ENCODE results near the gene PCBP2. TPM values are rescaled to one million over a fixed set of nuclear protein-coding genes. Genes with fewer than 3 reads are reported as not detected.
A peak's percentile ranks its signal among the peaks of the same experiment; 100 is the strongest.

The PCBP2 gene
- total and polyA plus RNA-seq, 2 of the 4 experiments (the other 2 are of a cell fraction) = 190 to 586 TPM

DNA sequence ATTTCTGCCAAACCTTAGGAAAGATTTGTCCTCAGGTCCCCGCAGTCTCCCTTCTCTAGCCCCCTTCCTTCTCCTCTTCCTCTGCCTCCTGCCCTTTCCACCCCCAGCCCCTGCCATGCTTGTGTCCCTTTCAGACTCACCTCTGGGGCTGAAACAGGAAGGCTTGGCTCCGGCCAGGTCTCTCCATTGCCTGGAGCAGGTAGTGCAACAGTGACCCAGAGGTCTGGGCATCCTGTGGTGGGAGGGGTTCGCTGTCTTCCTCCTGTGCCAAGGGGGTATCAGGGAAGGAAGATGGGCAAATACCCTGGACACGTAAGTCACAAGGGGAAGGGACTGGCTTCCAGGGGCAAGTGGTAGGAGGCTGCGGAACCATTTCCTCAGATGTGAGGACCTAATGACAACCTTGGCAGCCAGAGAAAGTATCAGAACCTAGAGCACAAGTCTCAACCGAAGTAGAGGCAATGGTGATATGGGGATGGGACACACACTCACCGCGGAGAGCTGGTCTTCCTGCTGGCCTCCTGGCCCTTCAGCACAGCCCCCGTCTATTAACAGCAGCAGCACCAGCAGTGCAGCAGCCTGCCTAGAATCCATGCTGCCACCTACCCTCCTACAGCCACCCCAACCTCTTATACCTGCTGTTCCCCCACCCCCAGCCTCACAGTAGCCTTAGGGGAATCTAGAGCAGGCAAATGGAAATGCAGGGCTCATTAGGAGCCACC is 55.1 kb downstream of the PCBP2 start, which contains the start of gene NPFF:
Gene NPFF, minus strand, starts transcription at position 604 of the 722 bp plus-strand sequence. Its CDS starts 10 bp downstream, at position 594.
- Histone ChIP-seq H3K9me3 (ENCODE audit: control insufficient read depth, insufficient read depth, low read length) (no peaks in the 10 kb centered on the region), H3K4me1 (ENCODE audit: control insufficient read depth, insufficient read depth, low read length) (peaks cover 2% of the 10 kb centered on the region), H3K56ac (ENCODE audit: extremely low read depth, insufficient read depth, low read length) (no peak within 1 kb of the TSS), H3K4me3 (ENCODE audit: insufficient read depth, low read depth, low read length) (no peak within 1 kb of the TSS), H3K18ac (ENCODE audit: low read depth, low read length) (no peak within 1 kb of the TSS), H2BK20ac (ENCODE audit: low read depth, low read length) (no peak within 1 kb of the TSS), H2AFZ (replicated peaks; ENCODE audit: low read length, poor library complexity) (peak within 1 kb of the TSS; percentile 15), H4K5ac (ENCODE audit: low read depth, low read length) (no peak within 1 kb of the TSS), H3K27ac (ENCODE audit: insufficient read depth, low read length) (no peak within 1 kb of the TSS), H3K4ac (ENCODE audit: low read depth, low read length) (no peak within 1 kb of the TSS), H3K79me1 (ENCODE audit: low read depth in 1 of 2, low read length in 2 of 2) (peaks cover 2 to 37% of the 10 kb centered on the region in 2 experiments; a peak in 3 of 4 replicates), H3K23ac (ENCODE audit: low read depth, low read length) (no peak within 1 kb of the TSS), H3K27me3 (ENCODE audit: control insufficient read depth, insufficient read depth, low read length) (no peaks in the 10 kb centered on the region), H3K14ac (replicated peaks; ENCODE audit: low read depth, low read length) (no peak within 1 kb of the TSS), H3K36me3 (ENCODE audit: control insufficient read depth, insufficient read depth, low read length) (peaks cover 37% of the 10 kb centered on the region), H2BK15ac (ENCODE audit: low read depth, low read length) (no peak within 1 kb of the TSS), H2AK9ac (replicated peaks; ENCODE audit: low read depth, low read length, poor library complexity) (no peak within 1 kb of the TSS), H2AK5ac (ENCODE audit: low read depth, low read length) (no peak within 1 kb of the TSS), H3K9me1 (ENCODE audit: insufficient read depth, low read length) (peaks cover 2% of the 10 kb centered on the region), H2BK120ac (ENCODE audit: low read depth, low read length) (no peak within 1 kb of the TSS), H2BK5ac (ENCODE audit: low read depth, low read length, poor library complexity, severe bottlenecking) (no peak within 1 kb of the TSS), H4K91ac (ENCODE audit: insufficient read depth, low read depth, low read length) (no peak within 1 kb of the TSS), H3K9ac (ENCODE audit: low read depth, low read length) (no peak within 1 kb of the TSS), H4K20me1 (ENCODE audit: insufficient read depth, low read length) (no peaks in the 10 kb centered on the region), H4K8ac (ENCODE audit: low read depth in 2 of 2, low read length in 2 of 2) (no peak within 1 kb of the TSS), H3K4me2 (ENCODE audit: low read depth, low read length) (no peak within 1 kb of the TSS)
- no peak for DNase-seq
- no peak for ATAC-seq (ENCODE audit: low read depth)
- dilution Hi-C loops (cut with HindIII; ENCODE audit: low sequenced_read_pairs, unreplicated experiment) = no loop called here
- intact Hi-C loops (cut with micrococcal nuclease) = loop anchor here (5.0 kb wide), 1 partner anchor 295 kb away; no protein-coding TSS in a partner anchor
- ChIA-PET CTCF (no interaction called here), POLR2A (ENCODE audit: unreplicated experiment) (no interaction called here)
- BruUV-seq (replicated peaks) = no TSS peak
- TF ChIP-seq MAFK (IDR thresholded peaks at IDR 0.05; ENCODE audit: low read depth, low read length) (no peak), CEBPB (IDR thresholded peaks at IDR 0.05; ENCODE audit: low read depth, low read length) (no peak)
- WGBS, 2 experiments (ENCODE audit: extremely low coverage in 2 of 2, insufficient read length in 1 of 2) = 98% methylated on average over 5 of the region's 9 CpGs; no CpG with 5 or more reads in 1 of the 2 experiments
- in situ Hi-C loops (cut with MboI; ENCODE audit: low sequenced_read_pairs) = loop anchor here (10.0 kb wide), 1 partner anchor 182 kb away; the partner anchor contains the start of gene AAAS

All from IMR-90 (cell line).